Measurements from ENCODE around the gene CMSS1.

DNA sequence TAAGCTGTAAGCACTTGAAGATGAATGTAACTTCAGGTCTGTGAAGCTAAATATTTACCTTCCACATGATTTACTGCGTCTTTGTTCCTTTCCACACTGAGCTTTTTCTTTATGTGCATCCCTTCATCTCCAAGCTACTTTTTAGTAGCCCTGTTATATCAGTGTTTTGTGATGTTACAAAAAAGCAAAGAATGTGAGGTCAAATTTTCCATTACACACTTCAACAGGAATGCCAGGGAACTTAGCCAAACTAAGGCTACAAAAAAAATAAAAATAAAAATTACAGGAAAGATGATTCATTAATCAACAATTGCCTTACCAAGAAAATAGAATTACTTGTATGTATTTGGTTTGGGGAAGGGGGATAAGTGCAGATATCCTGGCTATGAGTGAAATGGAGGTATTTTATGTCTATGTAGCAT is 223.7 kb downstream of the CMSS1 start:
- TF ChIP-seq, protein P1, sequence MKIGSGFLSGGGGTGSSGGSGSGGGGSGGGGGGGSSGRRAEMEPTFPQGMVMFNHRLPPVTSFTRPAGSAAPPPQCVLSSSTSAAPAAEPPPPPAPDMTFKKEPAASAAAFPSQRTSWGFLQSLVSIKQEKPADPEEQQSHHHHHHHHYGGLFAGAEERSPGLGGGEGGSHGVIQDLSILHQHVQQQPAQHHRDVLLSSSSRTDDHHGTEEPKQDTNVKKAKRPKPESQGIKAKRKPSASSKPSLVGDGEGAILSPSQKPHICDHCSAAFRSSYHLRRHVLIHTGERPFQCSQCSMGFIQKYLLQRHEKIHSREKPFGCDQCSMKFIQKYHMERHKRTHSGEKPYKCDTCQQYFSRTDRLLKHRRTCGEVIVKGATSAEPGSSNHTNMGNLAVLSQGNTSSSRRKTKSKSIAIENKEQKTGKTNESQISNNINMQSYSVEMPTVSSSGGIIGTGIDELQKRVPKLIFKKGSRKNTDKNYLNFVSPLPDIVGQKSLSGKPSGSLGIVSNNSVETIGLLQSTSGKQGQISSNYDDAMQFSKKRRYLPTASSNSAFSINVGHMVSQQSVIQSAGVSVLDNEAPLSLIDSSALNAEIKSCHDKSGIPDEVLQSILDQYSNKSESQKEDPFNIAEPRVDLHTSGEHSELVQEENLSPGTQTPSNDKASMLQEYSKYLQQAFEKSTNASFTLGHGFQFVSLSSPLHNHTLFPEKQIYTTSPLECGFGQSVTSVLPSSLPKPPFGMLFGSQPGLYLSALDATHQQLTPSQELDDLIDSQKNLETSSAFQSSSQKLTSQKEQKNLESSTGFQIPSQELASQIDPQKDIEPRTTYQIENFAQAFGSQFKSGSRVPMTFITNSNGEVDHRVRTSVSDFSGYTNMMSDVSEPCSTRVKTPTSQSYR (CRISPR knock-in tag; IDR thresholded peaks at IDR 0.05): no peak
- no peak for TF ChIP-seq GABPB1 (CRISPR knock-in tag; IDR thresholded peaks at IDR 0.05)
